DND-41 (cell line): ENCODE data around the gene BGN.

ENCODE experiments used
- CTCF ChIP-seq: IDR thresholded peaks from 2 replicates; pipeline ENCODE4 v1.5.1; 2012; ENCODE audit warnings: borderline replicate concordance, low read length, moderate library complexity, mild to moderate bottlenecking; ENCODE audit not compliant: poor library complexity, severe bottlenecking; ENCODE audit errors: extremely low read depth
- EZH2 ChIP-seq: IDR thresholded peaks from 3 replicates; pipeline ENCODE4 v1.6.1; 2012; ENCODE audit warnings: borderline replicate concordance, low read depth, mild to moderate bottlenecking, moderate library complexity, low read length, inconsistent platforms; ENCODE audit not compliant: severe bottlenecking

GRCh38 chrX:153502131-153502530 lies 7.4 kb downstream of the BGN start:
- TF ChIP-seq CTCF = no peak
- TF ChIP-seq EZH2 = no peak
